Skin epidermis (tissue), 12 donors: Measurements from ENCODE around the gene DPYSL3.
"Not testable (repeated sequence)": the region's sequence is repeated elsewhere in the genome, so short reads cannot be mapped to it uniquely, and the experiment has no call there.

Experiments used
- H3K27ac ChIP-seq, 21 experiments: fragments of 200-600 bp; sonication (generic) in 11 of 21; one replicate each; pipeline ENCODE4 v1.5.0; 2020; ENCODE audit warnings: mild to moderate bottlenecking in 3 of 21, inconsistent platforms in 2 of 21, moderate library complexity in 2 of 21
- H3K4me3 ChIP-seq, 7 experiments: fragments of 200-600 bp; sonication (generic) in 2 of 7; one replicate each; pipeline ENCODE4 v1.5.0; 2020; ENCODE audit warnings: inconsistent platforms in 2 of 7, mild to moderate bottlenecking in 2 of 7, moderate library complexity in 1 of 7

DPYSL3 gene

DNA sequence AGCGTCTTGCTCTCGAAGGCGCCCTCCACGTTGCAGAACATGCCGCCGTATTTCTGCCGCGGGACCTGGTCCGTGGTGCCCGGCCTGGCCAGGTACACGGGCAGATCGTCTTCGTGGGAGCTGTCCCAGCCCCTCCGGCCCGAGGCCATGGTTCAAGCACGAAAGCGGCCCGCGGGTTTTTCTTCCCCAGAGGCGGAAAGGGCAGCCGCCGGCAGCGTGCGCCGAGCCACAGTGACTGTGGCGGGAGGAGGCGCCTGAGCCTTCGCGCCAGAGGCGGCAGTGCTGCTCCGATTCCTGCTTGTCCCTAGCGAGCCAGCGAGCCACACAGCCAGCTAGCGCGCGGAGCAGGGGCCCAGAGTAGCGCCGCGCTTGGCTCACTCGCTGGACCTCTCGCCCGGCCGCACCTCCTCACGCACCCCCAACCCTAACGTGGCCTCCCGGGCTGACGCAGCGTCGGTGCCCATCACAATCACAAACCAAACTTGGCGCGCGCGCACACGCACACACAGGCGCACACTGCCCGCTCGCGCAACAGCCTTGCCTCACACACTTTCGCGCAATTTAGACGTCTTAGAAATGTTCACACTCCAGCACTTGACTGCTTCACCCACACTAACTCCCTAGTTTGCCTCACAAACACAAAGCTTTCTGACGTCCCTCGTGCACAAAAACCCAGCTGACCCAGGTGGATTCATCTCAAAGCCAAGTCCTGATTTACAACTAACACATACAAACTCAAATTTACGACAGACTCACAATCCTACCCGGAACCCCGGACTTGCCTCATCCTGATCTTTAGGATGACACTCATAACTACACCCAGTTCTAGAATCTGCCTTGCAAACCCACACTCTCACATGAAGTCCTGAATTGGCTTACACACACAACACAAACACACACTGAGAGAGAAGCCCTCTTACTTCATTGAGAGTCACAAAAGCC, at the start of gene DPYSL3:
DPYSL3 (minus strand) TSS at position 359 of the 942 bp plus-strand sequence; CDS start at position 149, 210 bp downstream.
- Histone ChIP-seq H3K27ac (peak within 1 kb of the TSS in 20 of 21 experiments; percentile 24 to 91 (median 82)), H3K4me3 (peak within 1 kb of the TSS; percentile 31 to 64 (median 46))

- Histone ChIP-seq H3K27ac (no peak overlapping the region), H3K4me3 (no peak overlapping the region)
Measured at GRCh38 chr5:147558826-147559225, 49.0 kb upstream of the DPYSL3 start.

DNA sequence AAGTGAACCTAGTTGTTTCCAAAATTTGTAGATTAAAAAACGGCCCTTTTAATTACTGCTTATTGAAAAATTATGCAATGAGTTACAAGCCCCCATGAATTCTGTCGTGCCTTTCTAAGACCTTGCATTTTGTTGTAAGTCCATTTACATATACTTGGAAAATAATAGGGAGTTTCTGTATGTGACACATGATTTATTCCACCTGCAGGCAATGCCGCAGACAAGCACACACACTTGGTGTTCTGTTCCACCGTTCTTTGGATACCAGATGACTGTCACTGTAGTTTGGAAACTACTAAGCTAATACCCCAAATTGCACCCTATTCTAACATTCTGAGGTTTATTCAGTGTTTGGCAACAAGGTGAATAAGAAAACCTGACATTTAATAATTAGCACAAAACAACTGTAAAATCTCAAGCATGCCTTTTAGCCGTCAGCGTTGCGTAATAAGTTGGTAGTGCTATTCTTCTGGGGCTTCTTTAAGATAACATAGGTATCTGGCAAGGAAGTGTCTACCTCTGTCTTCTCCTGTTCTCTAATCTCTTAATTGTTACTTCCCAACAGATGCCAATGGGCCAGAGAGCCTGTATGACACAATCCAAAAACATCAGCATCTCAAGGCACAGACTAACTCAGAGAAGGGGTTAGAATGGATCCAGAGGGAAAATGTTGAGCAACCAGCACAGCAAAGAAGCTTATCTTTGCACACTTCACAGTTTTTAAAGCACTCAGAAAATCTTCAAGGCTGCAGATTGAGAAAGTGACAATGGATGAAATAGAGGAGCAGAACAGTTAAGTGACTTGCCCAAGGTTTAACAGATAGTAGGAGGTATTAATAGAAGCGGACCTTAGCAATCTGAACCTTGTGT, 48.2 kb upstream of the DPYSL3 start:
- Histone ChIP-seq H3K4me3 (no peak overlapping the region), H3K27ac (no peak overlapping the region)

GRCh38 chr5:147555176-147555575, 45.3 kb upstream of the DPYSL3 start:
- peak overlapping the region in 8 of 21 experiments; percentile 1 to 82 (median 46) for H3K27ac ChIP-seq
- no peak overlapping the region for H3K4me3 ChIP-seq

DNA sequence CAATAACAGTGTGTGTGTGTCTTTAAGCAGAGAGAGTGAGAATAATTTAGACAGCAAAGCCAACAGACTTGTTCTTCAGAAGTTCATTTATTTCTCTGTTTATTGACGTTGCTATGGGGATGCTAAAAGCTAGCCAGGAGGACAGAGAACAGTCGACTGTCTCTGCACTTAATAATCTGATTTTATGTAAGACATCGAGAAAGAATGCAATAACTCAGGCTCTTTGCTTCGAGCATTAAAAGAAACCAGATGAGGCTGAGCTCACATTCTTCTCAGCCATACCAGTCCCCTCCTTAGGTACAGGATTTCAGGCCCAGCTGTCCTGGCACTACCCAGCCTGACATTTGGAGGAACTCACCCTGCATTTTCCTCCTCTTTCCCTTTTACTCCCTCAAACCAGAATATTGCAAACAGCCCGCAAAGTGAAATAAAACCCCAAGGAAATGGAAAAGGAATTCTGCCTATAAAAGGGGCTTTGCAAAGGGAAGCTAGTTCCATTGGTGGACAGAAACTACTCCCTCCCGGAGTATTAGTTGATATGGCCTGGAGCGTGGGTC, 44.5 kb upstream of the DPYSL3 start:
- peak overlapping the region in 17 of 21 experiments; percentile 8 to 82 (median 41) for H3K27ac ChIP-seq
- no peak overlapping the region for H3K4me3 ChIP-seq

GRCh38 chr5:147553817-147554216, 43.9 kb upstream of the DPYSL3 start:
- not testable (repeated sequence) for H3K4me3 ChIP-seq
- peak overlapping the region in 13 of 21 experiments; percentile 8 to 82 (median 43) for H3K27ac ChIP-seq

GRCh38 chr5:147552897-147553296, 43.0 kb upstream of the DPYSL3 start:
- peak overlapping the region in 1 of 21 experiments; percentile 82 for H3K27ac ChIP-seq
- no peak overlapping the region for H3K4me3 ChIP-seq

DNA sequence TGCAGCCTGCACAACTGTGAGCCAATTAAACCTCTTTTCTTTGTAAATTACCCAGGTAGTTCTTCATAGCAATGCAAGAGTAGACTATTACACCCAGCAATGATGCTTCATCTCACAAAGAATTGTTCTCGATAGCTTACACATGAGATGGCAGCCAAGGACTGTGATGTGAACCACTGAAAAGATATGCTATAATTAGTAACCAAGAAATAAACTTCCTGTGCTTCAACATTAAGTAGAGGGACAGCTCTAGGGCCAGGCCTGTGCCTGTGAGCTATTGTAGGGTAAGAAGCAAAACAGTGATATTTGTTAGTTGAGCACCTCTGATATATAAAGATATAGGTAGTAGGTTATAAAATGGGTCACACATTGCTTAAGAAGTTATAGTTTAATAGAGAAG, 41.8 kb upstream of the DPYSL3 start:
- Histone ChIP-seq H3K27ac (no peak overlapping the region), H3K4me3 (no peak overlapping the region)

DNA sequence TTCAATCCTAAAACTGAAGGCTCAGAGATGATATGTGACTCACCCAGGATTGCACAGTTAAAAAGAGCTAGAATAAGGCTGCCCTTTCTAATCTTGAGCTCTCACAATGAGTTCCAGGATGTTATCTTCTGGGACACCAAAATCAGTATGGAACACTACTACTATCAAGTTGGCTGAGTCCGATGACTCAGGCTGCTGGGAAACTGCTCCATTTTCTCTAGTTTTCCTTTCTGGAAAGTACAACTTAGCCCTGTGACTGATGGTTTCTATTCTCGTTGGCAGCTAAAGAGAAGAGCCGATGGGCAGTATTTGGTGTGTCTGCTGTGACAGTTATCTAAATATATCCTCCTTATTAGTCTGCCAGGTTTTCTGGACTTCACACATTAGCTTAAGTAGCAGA, 37.9 kb upstream of the DPYSL3 start:
- H3K27ac ChIP-seq = peak overlapping the region in 1 of 21 experiments; percentile 16
- H3K4me3 ChIP-seq = no peak overlapping the region

GRCh38 chr5:147544556-147544955, 34.7 kb upstream of the DPYSL3 start:
- H3K4me3 ChIP-seq = no peak overlapping the region
- no peak overlapping the region for H3K27ac ChIP-seq

- Histone ChIP-seq H3K4me3 (no peak overlapping the region), H3K27ac (peak overlapping the region in 1 of 21 experiments; percentile 58)
Measured at GRCh38 chr5:147539053-147539452, 29.2 kb upstream of the DPYSL3 start.

DNA sequence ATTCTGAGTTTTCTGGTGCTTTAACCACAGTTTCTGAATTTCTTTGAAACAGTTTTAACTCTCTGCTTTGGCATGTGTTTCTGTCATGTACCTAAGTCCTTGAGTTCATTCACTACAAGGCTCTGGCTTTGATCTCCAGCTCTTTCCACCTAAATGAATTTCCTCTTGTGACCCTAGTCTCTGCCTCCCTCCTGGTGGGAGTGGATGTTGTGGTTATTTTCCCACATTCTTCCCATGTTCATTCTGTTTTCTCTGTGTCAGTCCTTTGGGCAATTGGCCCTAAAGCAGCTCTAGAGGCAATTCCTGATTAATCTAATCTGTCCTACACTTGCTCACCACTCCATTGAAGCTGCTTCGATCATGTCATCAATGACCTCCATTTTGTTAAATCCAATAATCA, 28.4 kb upstream of the DPYSL3 start:
- peak overlapping the region in 1 of 21 experiments; percentile 58 for H3K27ac ChIP-seq
- H3K4me3 ChIP-seq = no peak overlapping the region

- H3K27ac ChIP-seq = peak overlapping the region in 8 of 21 experiments; percentile 40 to 88 (median 59)
- no peak overlapping the region for H3K4me3 ChIP-seq
Measured at GRCh38 chr5:147534172-147534951, 24.5 kb upstream of the DPYSL3 start.

DNA sequence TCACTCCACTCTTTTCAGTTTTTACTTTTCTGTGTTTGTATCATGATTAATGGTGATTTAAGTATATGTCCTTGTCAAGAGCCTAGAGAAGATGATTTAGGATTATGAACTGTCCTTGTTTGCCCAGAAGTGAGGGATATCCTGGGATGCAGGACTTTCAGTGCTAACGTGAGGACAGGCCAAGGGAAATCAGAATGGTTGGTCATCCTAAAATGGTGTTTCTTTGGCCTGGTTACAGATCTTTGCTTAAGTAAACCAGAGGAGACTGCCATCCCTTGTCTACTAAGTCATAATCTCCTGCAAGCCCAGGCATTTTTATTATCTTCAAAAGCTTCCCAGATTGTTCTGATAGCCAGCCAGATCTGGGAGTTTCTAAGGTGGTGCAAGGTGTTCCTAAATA, 22.3 kb upstream of the DPYSL3 start:
- no peak overlapping the region for H3K27ac ChIP-seq

DNA sequence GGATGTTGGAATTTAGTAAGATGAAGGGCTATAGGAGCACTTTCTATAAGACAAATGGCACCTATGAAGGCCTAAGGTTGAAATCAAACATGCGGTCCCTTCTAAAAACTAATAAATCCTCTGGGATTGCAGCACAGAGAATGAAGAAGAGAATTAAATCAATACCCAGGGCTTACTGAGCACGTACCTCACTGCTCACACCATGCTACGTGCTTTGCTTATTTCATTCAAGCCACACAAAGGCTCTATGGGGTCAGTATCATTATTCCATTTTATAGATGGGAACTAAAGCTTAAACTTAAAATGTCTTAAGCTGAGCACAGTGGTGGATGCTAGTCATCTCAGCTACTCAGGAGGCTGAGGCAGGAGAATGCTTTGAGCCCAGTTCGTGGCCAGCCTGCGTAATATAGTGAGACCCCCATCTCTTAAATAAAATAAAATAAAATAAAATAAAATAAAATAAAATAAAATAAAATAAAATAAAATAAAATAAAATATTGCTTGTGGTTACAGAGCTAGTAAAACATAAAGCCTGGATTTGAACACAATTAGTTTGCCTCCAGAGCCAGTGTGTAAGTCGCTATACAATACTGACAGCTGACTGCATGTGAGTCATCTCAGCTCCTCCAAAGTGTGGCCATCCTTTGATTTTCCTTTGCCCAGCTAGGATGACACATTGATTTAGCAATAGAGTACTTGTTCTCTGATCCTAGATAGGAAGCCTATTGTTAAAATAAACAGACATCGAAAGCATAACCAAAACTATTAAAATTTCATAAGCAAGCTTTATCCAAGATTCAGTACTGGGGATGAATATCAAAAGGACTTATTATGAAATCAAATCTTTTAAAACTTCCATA, 20.9 kb upstream of the DPYSL3 start:
- H3K4me3 ChIP-seq = no peak overlapping the region
- no peak overlapping the region for H3K27ac ChIP-seq

More for the DNA sequence above, 22.3 kb upstream of the DPYSL3 start:
- H3K4me3 ChIP-seq = no peak overlapping the region

GRCh38 chr5:147523069-147523468, 13.2 kb upstream of the DPYSL3 start:
- no peak overlapping the region for H3K27ac ChIP-seq
- no peak overlapping the region for H3K4me3 ChIP-seq

- no peak overlapping the region for H3K4me3 ChIP-seq
- no peak overlapping the region for H3K27ac ChIP-seq
Measured at GRCh38 chr5:147522435-147522834, 12.6 kb upstream of the DPYSL3 start.

DNA sequence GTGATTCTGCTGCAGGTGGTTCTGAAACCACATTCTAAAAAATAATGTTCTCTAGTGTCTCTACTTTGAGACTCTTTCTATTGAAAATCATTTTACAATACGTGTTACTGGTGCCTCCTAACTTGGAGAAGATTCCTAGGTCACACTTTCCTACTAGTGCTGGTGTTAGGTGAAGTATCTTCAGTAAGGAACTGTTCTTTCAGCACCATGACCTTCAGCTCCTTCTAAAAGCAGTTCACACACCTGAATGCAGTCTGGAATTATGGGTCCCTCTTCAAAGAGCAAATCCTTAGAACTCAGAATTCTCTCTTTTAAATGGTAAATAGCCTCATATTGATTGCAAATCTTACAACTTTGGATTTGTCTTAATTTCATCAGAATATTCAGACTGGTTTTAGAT, 10.6 kb upstream of the DPYSL3 start:
- H3K4me3 ChIP-seq = no peak overlapping the region
- no peak overlapping the region for H3K27ac ChIP-seq
